Testis (tissue), 2 donors: ENCODE data around the gene MPG.
A peak's percentile ranks its signal among the peaks of the same experiment; 100 is the strongest.

Experiments used
- POLR2A ChIP-seq: fragments of 450-650 bp; IDR thresholded peaks from one replicate; pipeline ENCODE4 v1.6.1; 2017; ENCODE audit warnings: antibody characterized with exemption, mild to moderate bottlenecking, moderate library complexity
- TF ChIP-seq, protein P1 (sequence below), 3 experiments: fragments of 450-650 bp in 2 of 3; fragments of 200-600 bp in 1 of 3; sonication (generic) in 1 of 3; IDR thresholded peaks; one replicate each; pipeline ENCODE4 v1.5.1; 2016 to 2019; ENCODE audit warnings: antibody characterized with exemption in 3 of 3, mild to moderate bottlenecking in 2 of 3, moderate library complexity in 1 of 3

DNA sequence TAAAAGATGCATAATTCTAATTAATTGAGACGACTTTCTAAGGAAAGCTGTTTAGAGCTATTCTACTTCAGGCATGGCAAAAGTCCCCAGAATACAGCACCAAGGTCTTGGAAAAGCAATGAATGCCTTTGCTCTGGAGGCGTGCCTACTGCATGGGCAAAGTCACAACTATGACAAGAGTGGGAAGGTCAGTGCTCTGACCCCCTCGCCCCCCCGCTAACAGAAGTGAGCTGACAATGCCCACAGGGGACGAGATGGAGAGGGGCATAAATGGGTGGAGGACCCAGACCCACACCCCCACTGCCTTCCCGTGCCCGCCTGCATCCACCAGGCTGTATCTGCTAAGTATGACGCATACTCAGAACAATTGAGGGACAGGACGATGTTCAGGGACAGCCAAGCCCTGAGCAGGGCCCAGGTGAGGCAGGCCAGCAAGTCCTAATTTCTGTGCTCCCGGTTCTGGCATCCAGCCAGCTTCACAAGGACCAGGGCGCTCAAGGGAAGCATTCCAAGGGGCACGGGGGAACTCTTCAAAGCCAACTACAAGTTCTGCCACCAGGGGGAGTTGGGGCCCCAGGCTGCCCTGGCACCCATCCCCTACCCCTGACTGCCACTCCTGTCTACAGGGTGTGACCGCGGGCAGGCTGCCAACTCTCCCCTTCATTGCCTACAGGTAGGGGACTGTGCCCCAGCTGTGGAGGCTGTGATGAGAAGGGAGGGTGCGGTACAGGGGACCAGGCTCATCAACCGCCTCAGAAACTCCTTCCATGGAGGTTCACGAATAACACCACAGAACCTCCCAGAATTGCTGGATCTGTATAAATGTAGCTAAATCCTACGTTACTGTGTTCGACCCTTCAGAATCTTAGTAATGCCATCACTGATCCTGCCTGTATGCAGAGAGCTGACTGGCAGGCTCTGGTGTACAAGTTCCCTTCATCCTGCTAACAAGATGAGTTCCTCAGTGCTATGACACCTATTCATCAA, 39.6 kb downstream of the MPG start:
- TF ChIP-seq, protein P1, sequence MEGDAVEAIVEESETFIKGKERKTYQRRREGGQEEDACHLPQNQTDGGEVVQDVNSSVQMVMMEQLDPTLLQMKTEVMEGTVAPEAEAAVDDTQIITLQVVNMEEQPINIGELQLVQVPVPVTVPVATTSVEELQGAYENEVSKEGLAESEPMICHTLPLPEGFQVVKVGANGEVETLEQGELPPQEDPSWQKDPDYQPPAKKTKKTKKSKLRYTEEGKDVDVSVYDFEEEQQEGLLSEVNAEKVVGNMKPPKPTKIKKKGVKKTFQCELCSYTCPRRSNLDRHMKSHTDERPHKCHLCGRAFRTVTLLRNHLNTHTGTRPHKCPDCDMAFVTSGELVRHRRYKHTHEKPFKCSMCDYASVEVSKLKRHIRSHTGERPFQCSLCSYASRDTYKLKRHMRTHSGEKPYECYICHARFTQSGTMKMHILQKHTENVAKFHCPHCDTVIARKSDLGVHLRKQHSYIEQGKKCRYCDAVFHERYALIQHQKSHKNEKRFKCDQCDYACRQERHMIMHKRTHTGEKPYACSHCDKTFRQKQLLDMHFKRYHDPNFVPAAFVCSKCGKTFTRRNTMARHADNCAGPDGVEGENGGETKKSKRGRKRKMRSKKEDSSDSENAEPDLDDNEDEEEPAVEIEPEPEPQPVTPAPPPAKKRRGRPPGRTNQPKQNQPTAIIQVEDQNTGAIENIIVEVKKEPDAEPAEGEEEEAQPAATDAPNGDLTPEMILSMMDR (IDR thresholded peaks at IDR 0.05), result peak; percentile 41 to 65 (median 51)
- TF ChIP-seq POLR2A, result no peak
